GM12891 (cell line): ENCODE measurements around the gene TMEM50A.
"Not testable (repeated sequence)": the region's sequence is repeated elsewhere in the genome, so short reads cannot be mapped to it uniquely, and the experiment has no call there.

Source experiments
- POLR2A ChIP-seq: IDR thresholded peaks from 2 replicates; pipeline ENCODE4 v1.6.1; 2011; ENCODE audit warnings: low read depth, low read length, control low read depth
- POU2F2 ChIP-seq: IDR thresholded peaks from 2 replicates; pipeline ENCODE4 v1.6.1; 2011; ENCODE audit warnings: low read depth, mild to moderate bottlenecking, control low read depth, low read length, moderate library complexity

- not testable (repeated sequence) for TF ChIP-seq POLR2A, POU2F2
Observed at GRCh38 chr1:25312806-25313470, 25.2 kb upstream of the TMEM50A start.
